SK-N-MC (cell line): ENCODE data around the gene PCNX4.

Experiments
- DNase-seq: peaks from one replicate; pipeline ENCODE4 v3.0.0-alpha.2; 2011; ENCODE audit warnings: low read depth, low spot score
- H3K27ac ChIP-seq: fragments of 200-600 bp; sonication (generic); 2 replicates; pipeline ENCODE4 v1.5.1; 2016; ENCODE audit warnings: mixed run types
- H3K36me3 ChIP-seq: fragments of 200-600 bp; sonication (generic); 2 replicates; pipeline ENCODE4 v1.6.1; 2017; ENCODE audit warnings: antibody characterized with exemption, low read length, mixed read lengths; ENCODE audit not compliant: insufficient read depth
- H3K4me3 ChIP-seq: fragments of 200-600 bp; sonication (generic); 2 replicates; pipeline ENCODE4 v1.5.1; 2016
- H3K9ac ChIP-seq: fragments of 200-600 bp; sonication (generic); 2 replicates; pipeline ENCODE4 v1.8.0; 2017; ENCODE audit warnings: mixed run types, mixed read lengths; ENCODE audit not compliant: insufficient read length
- H3K9me3 ChIP-seq: fragments of 200-600 bp; sonication (generic); 2 replicates; pipeline ENCODE4 v1.6.1; 2017; ENCODE audit warnings: low read depth, mild to moderate bottlenecking, antibody characterized with exemption, low read length, moderate library complexity, mixed read lengths
- EZH2 ChIP-seq: fragments of 200-600 bp; sonication (generic); IDR thresholded peaks from one replicate; pipeline ENCODE4 v1.6.1; 2017; ENCODE audit warnings: antibody characterized with exemption
- FOXP2 ChIP-seq: optimal IDR thresholded peaks from 2 replicates; pipeline ENCODE3; 2011; ENCODE audit warnings: mild to moderate bottlenecking, moderate library complexity; ENCODE audit not compliant: insufficient read depth; ENCODE audit errors: extremely low read length, control extremely low read depth
- POLR2AphosphoS5 ChIP-seq: IDR thresholded peaks from 2 replicates; pipeline ENCODE4 v1.6.1; 2012; ENCODE audit warnings: mild to moderate bottlenecking, low read depth, low read length, borderline replicate concordance

PCNX4 gene

DNA sequence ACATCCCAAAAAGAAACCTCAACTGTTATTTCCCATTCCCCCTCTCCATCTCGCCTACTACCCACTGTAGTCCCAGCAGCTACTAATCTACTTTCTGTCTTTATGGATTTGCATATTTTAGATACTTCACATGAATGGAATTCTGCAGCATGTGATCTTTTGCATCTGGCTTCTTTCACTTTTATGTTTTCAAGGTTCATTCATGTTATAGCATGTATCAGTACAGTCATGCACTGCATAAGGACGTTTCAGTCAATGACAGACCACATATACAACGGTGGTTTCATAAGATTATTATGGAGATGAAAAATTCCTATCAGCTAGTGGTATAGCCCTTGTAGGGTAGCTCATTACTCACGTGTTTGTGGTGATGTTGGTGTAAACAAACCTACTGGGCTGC lies 24.5 kb downstream of the PCNX4 start:
- Histone ChIP-seq H3K4me3 (no peak overlapping the region), H3K36me3 (peaks cover 52% of the 10 kb centered on the region), H3K27ac (no peak overlapping the region), H3K9me3 (no peaks in the 10 kb centered on the region), H3K9ac (no peak overlapping the region)
- no peak for DNase-seq
- TF ChIP-seq EZH2 (no peak), POLR2AphosphoS5 (no peak), FOXP2 (no peak)

DNA sequence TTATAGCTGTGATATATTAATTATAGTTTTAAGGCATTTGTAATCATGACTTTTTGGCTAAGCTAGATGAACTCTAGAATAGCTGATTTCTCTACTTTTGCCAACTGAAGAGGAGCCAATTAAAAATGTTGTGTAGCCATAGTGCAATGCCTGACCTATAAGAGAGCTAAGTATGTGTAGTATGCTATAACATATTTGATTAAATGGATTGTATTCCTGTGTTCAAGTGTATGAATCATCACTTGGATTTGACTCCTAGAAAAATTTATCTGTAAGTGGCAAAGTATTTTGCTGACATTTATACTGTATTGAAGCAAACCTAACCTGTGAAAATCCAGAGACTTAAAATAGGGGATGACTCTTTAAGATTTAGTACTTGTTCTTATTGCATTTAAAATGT lies 34.2 kb downstream of the PCNX4 start:
- no peak for TF ChIP-seq EZH2
- no peak for TF ChIP-seq POLR2AphosphoS5
- TF ChIP-seq FOXP2 = no peak
- H3K4me3 ChIP-seq = no peak overlapping the region
- no peak overlapping the region for H3K27ac ChIP-seq
- DNase-seq = no peak
- H3K9ac ChIP-seq = no peak overlapping the region
- H3K36me3 ChIP-seq = peaks cover 86% of the 10 kb centered on the region
- H3K9me3 ChIP-seq = no peaks in the 10 kb centered on the region; the same call in 1 of the 2 replicates

DNA sequence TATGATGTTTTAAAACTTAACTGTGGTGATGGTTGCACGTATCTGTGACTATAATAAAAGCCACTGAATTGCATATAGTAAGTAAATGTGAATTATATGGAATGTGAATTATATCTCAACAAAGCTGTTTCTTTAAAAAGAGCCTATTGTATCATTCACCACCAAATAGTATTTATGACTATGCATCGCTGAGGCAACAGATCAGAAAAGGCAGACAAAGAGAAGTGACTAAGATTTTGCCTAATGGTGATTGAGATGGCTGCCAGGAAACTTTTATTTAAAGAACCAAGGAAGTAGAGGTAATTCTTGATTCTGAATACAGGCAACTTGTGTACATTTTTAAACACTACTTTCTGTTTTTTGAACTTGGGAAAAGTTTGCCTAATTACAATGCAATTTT lies 41.8 kb downstream of the PCNX4 start:
- no peak for TF ChIP-seq FOXP2
- no peak for TF ChIP-seq EZH2
- no peak for TF ChIP-seq POLR2AphosphoS5
- H3K9me3 ChIP-seq = no peaks in the 10 kb centered on the region
- no peak overlapping the region for H3K4me3 ChIP-seq
- no peak for DNase-seq
- no peak overlapping the region for H3K9ac ChIP-seq
- peaks cover 50% of the 10 kb centered on the region for H3K36me3 ChIP-seq
- no peak overlapping the region for H3K27ac ChIP-seq

DNA sequence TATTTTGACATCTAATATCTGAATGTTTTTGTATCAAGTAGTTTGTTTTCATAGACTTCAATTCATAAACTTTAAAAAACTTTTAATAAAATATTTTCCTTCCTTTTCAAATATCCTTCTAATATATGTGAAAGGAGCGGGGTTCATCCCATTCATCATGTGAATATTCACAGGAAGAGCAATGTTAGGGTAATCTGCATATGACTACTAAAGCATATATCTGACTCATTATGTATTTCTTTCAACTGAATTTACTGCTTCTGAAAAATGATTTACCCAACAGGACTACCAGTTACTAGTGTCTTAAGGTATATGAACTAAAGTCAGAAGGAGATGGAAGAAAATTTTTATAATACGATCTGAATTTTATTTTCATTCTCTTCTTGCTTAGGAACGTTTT lies 43.0 kb downstream of the PCNX4 start:
- no peak overlapping the region for H3K9ac ChIP-seq
- no peak for DNase-seq
- no peak overlapping the region for H3K4me3 ChIP-seq
- TF ChIP-seq FOXP2 = no peak
- TF ChIP-seq EZH2 = no peak
- TF ChIP-seq POLR2AphosphoS5 = no peak
- H3K9me3 ChIP-seq = no peaks in the 10 kb centered on the region
- H3K36me3 ChIP-seq = peaks cover 40% of the 10 kb centered on the region
- no peak overlapping the region for H3K27ac ChIP-seq

DNA sequence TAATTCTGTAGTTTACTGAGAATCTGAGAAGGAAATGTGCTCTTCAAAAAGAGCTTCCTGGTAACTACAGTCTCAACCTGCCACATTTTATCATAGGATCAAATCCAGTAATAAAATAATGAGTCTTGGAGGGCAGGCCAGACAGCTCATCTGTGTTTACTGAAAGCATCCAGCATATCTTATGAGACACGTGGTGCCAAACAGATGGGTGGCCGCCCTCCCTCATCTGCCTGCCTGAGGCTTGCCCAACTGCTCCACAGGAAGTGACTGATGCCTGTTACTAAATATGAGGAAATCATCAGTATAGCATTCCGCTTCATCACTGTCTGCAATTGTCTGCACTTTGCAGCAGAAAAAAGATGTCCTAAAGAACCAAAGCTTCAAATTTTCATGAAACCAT lies 60.0 kb downstream of the PCNX4 start:
- Histone ChIP-seq H3K4me3 (no peak overlapping the region), H3K9ac (no peak overlapping the region), H3K36me3 (no peaks in the 10 kb centered on the region), H3K27ac (no peak overlapping the region), H3K9me3 (no peaks in the 10 kb centered on the region)
- DNase-seq = peak; percentile 16
- TF ChIP-seq EZH2 = no peak
- TF ChIP-seq POLR2AphosphoS5 = no peak
- no peak for TF ChIP-seq FOXP2

DNA sequence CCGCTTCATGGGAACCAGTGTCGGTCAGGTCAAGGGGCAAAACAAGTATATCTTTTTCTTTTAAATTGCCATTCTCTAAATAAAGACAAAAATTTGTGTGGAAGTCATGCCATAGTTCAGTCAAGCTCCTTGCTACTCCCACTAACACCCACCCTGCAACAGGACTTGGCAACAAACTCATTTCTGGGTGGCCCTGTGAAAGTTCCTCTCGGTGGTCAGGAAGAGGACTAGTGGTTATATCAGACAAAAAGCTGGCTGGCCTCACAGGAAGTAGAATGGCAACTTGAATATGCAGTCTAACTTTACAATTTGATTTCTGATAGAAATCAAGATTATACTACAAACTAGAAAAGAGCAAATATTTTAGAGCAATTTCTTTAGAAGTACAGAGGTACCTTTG lies 62.3 kb downstream of the PCNX4 start:
- DNase-seq = no peak
- TF ChIP-seq FOXP2 (no peak), POLR2AphosphoS5 (no peak), EZH2 (no peak)
- Histone ChIP-seq H3K9ac (no peak overlapping the region), H3K9me3 (no peaks in the 10 kb centered on the region), H3K27ac (no peak overlapping the region), H3K36me3 (no peaks in the 10 kb centered on the region), H3K4me3 (no peak overlapping the region)

DNA sequence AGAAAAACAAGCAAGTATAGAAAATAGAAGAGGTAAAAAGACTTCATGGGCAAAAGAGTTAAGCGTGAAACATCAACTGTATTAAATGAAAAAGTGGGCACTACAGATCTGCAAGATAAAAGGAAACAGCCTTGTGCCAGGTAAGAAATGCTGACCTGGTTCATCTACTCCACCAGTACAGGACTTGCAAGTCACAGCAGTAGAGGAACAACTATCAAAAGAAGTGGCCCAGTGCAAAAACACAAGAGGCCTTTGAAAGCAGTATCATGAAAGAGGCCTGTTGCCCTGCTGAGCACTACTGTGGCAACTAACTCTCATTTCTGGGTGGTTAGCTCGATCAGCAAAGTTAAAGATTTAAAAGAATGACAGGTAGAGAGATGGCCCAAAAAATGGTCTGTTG lies 62.9 kb downstream of the PCNX4 start:
- Histone ChIP-seq H3K9me3 (no peaks in the 10 kb centered on the region), H3K4me3 (no peak overlapping the region), H3K9ac (no peak overlapping the region), H3K36me3 (no peaks in the 10 kb centered on the region), H3K27ac (no peak overlapping the region)
- DNase-seq = no peak
- TF ChIP-seq POLR2AphosphoS5 = no peak
- no peak for TF ChIP-seq EZH2
- no peak for TF ChIP-seq FOXP2

DNA sequence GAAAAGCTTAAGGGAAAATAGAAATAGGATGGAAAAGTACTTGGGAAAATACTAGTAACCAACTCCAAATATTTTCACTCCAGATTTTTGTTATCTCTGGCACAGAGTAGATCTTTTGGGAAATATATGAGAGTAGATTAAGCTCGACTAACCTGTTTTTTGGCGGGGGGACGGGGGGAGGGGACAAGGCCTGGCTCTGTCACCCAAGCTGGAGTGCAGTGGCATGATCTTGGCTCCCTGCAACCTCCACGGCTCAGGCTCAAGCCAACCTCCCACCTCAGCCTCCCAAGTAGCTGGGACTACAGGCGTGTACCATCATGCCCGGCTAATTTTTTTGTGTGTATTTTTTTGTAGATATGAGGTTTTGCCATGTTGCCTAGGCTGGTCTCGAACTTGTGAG lies 68.7 kb downstream of the PCNX4 start:
- no peak overlapping the region for H3K27ac ChIP-seq
- no peak for DNase-seq
- TF ChIP-seq POLR2AphosphoS5 (no peak), FOXP2 (no peak), EZH2 (no peak)
- no peak overlapping the region for H3K9ac ChIP-seq
- no peaks in the 10 kb centered on the region for H3K36me3 ChIP-seq
- no peaks in the 10 kb centered on the region for H3K9me3 ChIP-seq
- H3K4me3 ChIP-seq = no peak overlapping the region
